ENCODE results near the gene C2CD4C.
"Not testable (repeated sequence)": the region's sequence is repeated elsewhere in the genome, so short reads cannot be mapped to it uniquely, and the experiment has no call there.

C2CD4C gene

GRCh38 chr19:362154-362553 is 46.8 kb downstream of the C2CD4C start:
- DNase-seq = no peak

GRCh38 chr19:359653-359925 is 49.4 kb downstream of the C2CD4C start:
- DNase-seq = no peak

GRCh38 chr19:355536-355935 is 53.4 kb downstream of the C2CD4C start:
- DNase-seq = not testable (repeated sequence)
